HepG2 (cell line): Measurements from ENCODE around the gene RTN1. TPM values are rescaled to one million over a fixed set of nuclear protein-coding genes. Genes with fewer than 3 reads are reported as not detected.

ENCODE experiments used
- ATAC-seq: fragments of 200-7000 bp; cut with Tn5 transposase; 3 replicates; pipeline ENCODE4 v1.9.1; 2020; ENCODE audit warnings: mild to moderate bottlenecking, moderate library complexity
- BruUV-seq: library from RNA; stranded (reverse); fragments of 400-500 nt; replicated peaks from 2 replicates; lab custom pipeline; 2021; lab: Mats Ljungman, UMichigan
- CTCF ChIA-PET: fragments of 300-600 bp; formaldehyde crosslinking; extraction: SDS; loops from one replicate; lab custom pipeline; 2021; ENCODE audit warnings: low total read pairs, inconsistent platforms, low intra/inter-chr PET ratio; lab: Yijun Ruan, JAX
- POLR2A ChIA-PET: fragments of 350-600 bp; sonication (Branson Sonifier 250); formaldehyde crosslinking; loops from one replicate; lab custom pipeline; 2020; ENCODE audit warnings: antibody characterized with exemption, inconsistent platforms; lab: Yijun Ruan, JAX
- DNase-seq: peaks from one replicate; pipeline ENCODE4 v3.0.0-alpha.2; 2015; ENCODE audit warnings: low spot score
- FAIRE-seq: peaks from 3 replicates; lab custom pipeline; 2011; peaks lifted over from hg19 to GRCh38; lab: Jason Lieb, UNC
- H2AFZ ChIP-seq: one replicate; pipeline ENCODE4 v1.6.1; 2011; ENCODE audit warnings: low read length, inconsistent platforms
- H3K27ac ChIP-seq: fragments of 300-600 bp; 3 replicates; pipeline ENCODE4 v1.8.0; 2011; ENCODE audit warnings: mixed run types, mild to moderate bottlenecking, mixed read lengths, low read length, inconsistent platforms; ENCODE audit not compliant: insufficient read depth; ENCODE audit errors: extremely low read length
- H3K27me3 ChIP-seq, 2 experiments: fragments of 200-600 bp in 1 of 2; 2 replicates in 1 of 2; 3 replicates in 1 of 2; pipeline versions ENCODE4 v1.6.0 to v1.8.0; 2011; ENCODE audit warnings: low read length in 2 of 2, mild to moderate bottlenecking in 2 of 2, moderate library complexity in 2 of 2, inconsistent platforms in 1 of 2; ENCODE audit not compliant: insufficient read depth in 2 of 2, control insufficient read depth in 1 of 2
- H3K36me3 ChIP-seq, 2 experiments: fragments of 200-600 bp in 1 of 2; replicated peaks in 1 of 2; 2 replicates in 1 of 2; 3 replicates in 1 of 2; pipeline versions ENCODE4 v1.5.1 to v1.8.0; 2011; ENCODE audit warnings: low read length in 2 of 2, inconsistent platforms in 1 of 2; ENCODE audit not compliant: insufficient read depth in 2 of 2, control insufficient read depth in 1 of 2
- H3K4me1 ChIP-seq: 2 replicates; pipeline ENCODE4 v1.5.1; 2012; ENCODE audit warnings: low read length, inconsistent platforms; ENCODE audit not compliant: insufficient read depth
- H3K4me2 ChIP-seq: 2 replicates; pipeline ENCODE4 v1.6.0; 2011; ENCODE audit warnings: low read depth, low read length, inconsistent platforms
- H3K4me3 ChIP-seq, 3 experiments: fragments of 200-600 bp in 1 of 3; sonication (generic), shearing (Covaris generic) in 1 of 3; replicated peaks in 1 of 3; 2 replicates each; pipeline ENCODE4 v1.5.1; 2011 to 2016; ENCODE audit warnings: low read length in 3 of 3, inconsistent platforms in 2 of 3, low read depth in 2 of 3, mild to moderate bottlenecking in 2 of 3, control low read depth in 1 of 3, mixed read lengths in 1 of 3; ENCODE audit not compliant: insufficient read depth in 1 of 3
- H3K79me2 ChIP-seq: one replicate; pipeline ENCODE4 v1.6.1; 2011; ENCODE audit warnings: low read length, inconsistent platforms; ENCODE audit not compliant: insufficient read depth
- H3K9ac ChIP-seq: 2 replicates; pipeline ENCODE4 v1.6.0; 2011; ENCODE audit warnings: mild to moderate bottlenecking, low read depth, low read length, inconsistent platforms; ENCODE audit not compliant: insufficient read depth
- H3K9me3 ChIP-seq: 2 replicates; pipeline ENCODE4 v1.5.1; 2012; ENCODE audit warnings: mild to moderate bottlenecking, low read length
- H4K20me1 ChIP-seq: 2 replicates; pipeline ENCODE4 v1.6.0; 2011; ENCODE audit warnings: inconsistent platforms, mild to moderate bottlenecking, low read length, moderate library complexity; ENCODE audit not compliant: insufficient read depth
- CAMTA2 ChIP-seq: sonication (generic); formaldehyde crosslinking; IDR thresholded peaks from 2 replicates; pipeline ENCODE4 v1.4.0; 2020; ENCODE audit warnings: mild to moderate bottlenecking, missing genetic modification reagents, borderline replicate concordance
- MXI1 ChIP-seq: IDR thresholded peaks from 3 replicates; pipeline ENCODE4 v1.6.1; 2012; ENCODE audit warnings: low read depth, low read length, inconsistent platforms, borderline replicate concordance
- NR2F2 ChIP-seq: IDR thresholded peaks from 2 replicates; pipeline ENCODE4 v1.6.1; 2012; ENCODE audit warnings: low read depth, inconsistent platforms, borderline replicate concordance
- TEAD3 ChIP-seq: optimal IDR thresholded peaks from 2 replicates; pipeline ENCODE3; 2016; ENCODE audit warnings: borderline replicate concordance
- ZFP36L2 ChIP-seq: sonication (generic); formaldehyde crosslinking; IDR thresholded peaks from 2 replicates; pipeline ENCODE4 v1.4.0; 2020; ENCODE audit warnings: missing genetic modification reagents
- ZNF326 ChIP-seq: sonication (generic); formaldehyde crosslinking; IDR thresholded peaks from 2 replicates; pipeline ENCODE4 v1.4.0; 2020; ENCODE audit warnings: missing genetic modification reagents, borderline replicate concordance
- ZNF383 ChIP-seq: sonication (generic); formaldehyde crosslinking; IDR thresholded peaks from 2 replicates; pipeline ENCODE4 v1.4.0; 2020; ENCODE audit warnings: missing genetic modification reagents, mild to moderate bottlenecking, borderline replicate concordance
- WGBS: methylation state at CpG from one replicate; pipeline ENCODE4 v1.1.6; 2017; ENCODE audit warnings: low lambda C conversion rate; 5-methylcytosine and 5-hydroxymethylcytosine counted together
- in situ Hi-C: cut with HindIII; loops from 2 replicates; pipeline ENCODE4 v1.10.0; 2017; ENCODE audit warnings: low pct_unique_long_range_greater_than_20kb; ENCODE audit not compliant: extremely low pct_ligation_motif_present
- intact Hi-C: fragments of 100-400 bp; cut with micrococcal nuclease; formaldehyde crosslinking; loops from one replicate; pipeline ENCODE4 v1.10.0; 2022; ENCODE audit not compliant: unreplicated experiment
- polyA plus RNA-seq, 8 experiments: library from polyadenylated mRNA; depleted of rRNA in 3 of 8; stranded (reverse) in 7 of 8; unstranded in 1 of 8; fragments of >200 nt; fragmentation: Illumina TruSeq in 4 of 8; extraction: Trizol in 4 of 8; gene quantifications; 2 replicates each; pipeline versions ENCODE4 v1.2.1 to v1.2.3, GENCODE V29; 2011 to 2016; ENCODE audit warnings: low read depth in 4 of 8, missing spikeins in 1 of 8, mixed read lengths in 1 of 8; ENCODE audit not compliant: insufficient read depth in 1 of 8
- total RNA-seq, 5 experiments: library from RNA; depleted of rRNA; stranded (reverse); fragments of >200 nt; fragmentation: Illumina TruSeq; extraction: Trizol; gene quantifications; 2 replicates each; pipeline ENCODE4 v1.2.3, GENCODE V29; 2016; ENCODE audit warnings: low read depth in 1 of 5
- TF ChIP-seq, protein P1 (sequence below): sonication (generic); formaldehyde crosslinking; IDR thresholded peaks from 2 replicates; pipeline ENCODE4 v1.5.1; 2020; ENCODE audit warnings: mild to moderate bottlenecking, moderate library complexity, missing genetic modification reagents
- TF ChIP-seq, protein P2 (sequence below): sonication (generic); formaldehyde crosslinking; IDR thresholded peaks from 2 replicates; pipeline ENCODE4 v1.5.1; 2020; ENCODE audit warnings: mild to moderate bottlenecking, missing genetic modification reagents

The RTN1 gene
- total and polyA plus RNA-seq, 2 of the 13 experiments (the other 11 are each of a cell fraction or from before 2014, with no cell fraction given), result 0.04 to 0.18 TPM

DNA sequence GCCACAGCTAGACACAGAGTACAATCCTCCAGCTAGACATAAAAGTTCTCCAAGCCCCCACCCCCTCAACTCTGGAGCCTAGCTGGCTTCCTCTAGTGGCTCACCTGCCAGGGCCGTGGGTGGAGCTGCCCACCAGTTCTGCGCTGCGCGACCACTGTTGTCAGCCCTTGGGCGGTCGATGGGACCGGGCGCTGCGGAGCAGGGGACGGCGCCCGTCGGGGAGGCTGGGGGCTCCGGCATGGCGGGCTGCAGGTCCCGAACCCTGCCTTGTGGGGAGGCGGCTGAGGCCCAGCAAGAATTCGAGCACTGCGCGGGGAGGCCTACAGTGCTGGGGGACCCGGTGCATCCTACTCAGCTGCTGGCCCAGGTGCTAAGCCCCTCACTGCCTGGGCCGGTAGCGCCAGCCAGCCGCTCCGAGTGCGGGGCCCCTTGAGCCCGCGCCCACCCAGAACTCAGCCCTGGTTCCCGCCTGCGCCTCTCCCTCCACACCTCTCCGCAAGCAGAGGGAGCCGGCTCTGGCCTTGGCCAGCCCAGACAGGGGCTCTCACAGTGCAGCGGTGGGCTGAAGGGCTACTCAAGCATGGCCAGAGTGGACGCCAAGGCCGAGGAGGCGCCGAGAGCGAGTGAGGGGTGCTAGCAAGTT, 51.0 kb downstream of the RTN1 start:
- CTCF ChIA-PET, result no interaction called here
- BruUV-seq, result no TSS peak
- DNase-seq, result no peak
- Histone ChIP-seq H3K79me2 (no peaks in the 10 kb centered on the region), H3K4me2 (no peak overlapping the region), H3K9me3 (no peaks in the 10 kb centered on the region), H3K4me3 (no peak overlapping the region), H4K20me1 (no peaks in the 10 kb centered on the region), H3K9ac (no peak overlapping the region), H3K27me3 (no peaks in the 10 kb centered on the region), H3K36me3 (no peaks in the 10 kb centered on the region), H3K27ac (no peak overlapping the region), H3K4me1 (no peaks in the 10 kb centered on the region), H2AFZ (no peak overlapping the region)
- POLR2A ChIA-PET, result no interaction called here
- 89% methylated on average over 11 of the region's 38 CpGs for WGBS
- TF ChIP-seq ZNF383 (CRISPR knock-in tag) (no peak), ZNF326 (CRISPR knock-in tag) (no peak), MXI1 (no peak)
- TF ChIP-seq, protein P1, sequence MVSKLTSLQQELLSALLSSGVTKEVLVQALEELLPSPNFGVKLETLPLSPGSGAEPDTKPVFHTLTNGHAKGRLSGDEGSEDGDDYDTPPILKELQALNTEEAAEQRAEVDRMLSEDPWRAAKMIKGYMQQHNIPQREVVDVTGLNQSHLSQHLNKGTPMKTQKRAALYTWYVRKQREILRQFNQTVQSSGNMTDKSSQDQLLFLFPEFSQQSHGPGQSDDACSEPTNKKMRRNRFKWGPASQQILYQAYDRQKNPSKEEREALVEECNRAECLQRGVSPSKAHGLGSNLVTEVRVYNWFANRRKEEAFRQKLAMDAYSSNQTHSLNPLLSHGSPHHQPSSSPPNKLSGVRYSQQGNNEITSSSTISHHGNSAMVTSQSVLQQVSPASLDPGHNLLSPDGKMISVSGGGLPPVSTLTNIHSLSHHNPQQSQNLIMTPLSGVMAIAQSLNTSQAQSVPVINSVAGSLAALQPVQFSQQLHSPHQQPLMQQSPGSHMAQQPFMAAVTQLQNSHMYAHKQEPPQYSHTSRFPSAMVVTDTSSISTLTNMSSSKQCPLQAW, result no peak
- ATAC-seq, result no peak
- in situ Hi-C loops, result no loop called here
- intact Hi-C loops, result no loop called here
- no peak for FAIRE-seq

DNA sequence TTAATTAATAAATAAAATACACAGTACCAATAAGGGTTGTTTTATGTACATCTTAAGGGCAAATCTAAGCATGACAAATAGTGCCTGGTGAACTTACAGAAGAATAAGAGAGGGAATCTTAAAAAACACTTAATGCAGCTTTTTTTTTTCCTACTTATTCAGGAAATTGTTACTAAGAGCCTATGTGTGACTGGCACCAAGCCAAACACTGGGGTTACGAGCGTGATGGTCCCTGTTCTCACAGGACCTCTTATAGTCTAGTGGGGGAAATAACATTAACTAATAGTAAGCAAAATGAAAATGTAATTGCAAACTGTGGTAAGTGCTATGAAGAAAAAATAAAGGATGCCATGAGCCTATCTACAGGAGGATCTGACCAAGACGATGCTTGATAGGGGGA, 53.6 kb downstream of the RTN1 start:
- Histone ChIP-seq H2AFZ (no peak overlapping the region), H3K27ac (no peak overlapping the region), H4K20me1 (no peaks in the 10 kb centered on the region; the same call in 1 of the 2 replicates), H3K27me3 (no peaks in the 10 kb centered on the region), H3K4me2 (no peak overlapping the region), H3K4me1 (no peaks in the 10 kb centered on the region), H3K9me3 (no peaks in the 10 kb centered on the region), H3K36me3 (no peaks in the 10 kb centered on the region), H3K79me2 (no peaks in the 10 kb centered on the region), H3K9ac (no peak overlapping the region), H3K4me3 (no peak overlapping the region)
- POLR2A ChIA-PET, result no interaction called here
- CTCF ChIA-PET, result no interaction called here
- BruUV-seq, result no TSS peak
- WGBS, result 3% methylated on average over 3 of the region's 3 CpGs
- no peak for DNase-seq
- no peak for FAIRE-seq
- TF ChIP-seq CAMTA2 (CRISPR knock-in tag), result no peak
- no peak for TF ChIP-seq NR2F2
- no peak for TF ChIP-seq ZFP36L2 (CRISPR knock-in tag)
- TF ChIP-seq, protein P2, sequence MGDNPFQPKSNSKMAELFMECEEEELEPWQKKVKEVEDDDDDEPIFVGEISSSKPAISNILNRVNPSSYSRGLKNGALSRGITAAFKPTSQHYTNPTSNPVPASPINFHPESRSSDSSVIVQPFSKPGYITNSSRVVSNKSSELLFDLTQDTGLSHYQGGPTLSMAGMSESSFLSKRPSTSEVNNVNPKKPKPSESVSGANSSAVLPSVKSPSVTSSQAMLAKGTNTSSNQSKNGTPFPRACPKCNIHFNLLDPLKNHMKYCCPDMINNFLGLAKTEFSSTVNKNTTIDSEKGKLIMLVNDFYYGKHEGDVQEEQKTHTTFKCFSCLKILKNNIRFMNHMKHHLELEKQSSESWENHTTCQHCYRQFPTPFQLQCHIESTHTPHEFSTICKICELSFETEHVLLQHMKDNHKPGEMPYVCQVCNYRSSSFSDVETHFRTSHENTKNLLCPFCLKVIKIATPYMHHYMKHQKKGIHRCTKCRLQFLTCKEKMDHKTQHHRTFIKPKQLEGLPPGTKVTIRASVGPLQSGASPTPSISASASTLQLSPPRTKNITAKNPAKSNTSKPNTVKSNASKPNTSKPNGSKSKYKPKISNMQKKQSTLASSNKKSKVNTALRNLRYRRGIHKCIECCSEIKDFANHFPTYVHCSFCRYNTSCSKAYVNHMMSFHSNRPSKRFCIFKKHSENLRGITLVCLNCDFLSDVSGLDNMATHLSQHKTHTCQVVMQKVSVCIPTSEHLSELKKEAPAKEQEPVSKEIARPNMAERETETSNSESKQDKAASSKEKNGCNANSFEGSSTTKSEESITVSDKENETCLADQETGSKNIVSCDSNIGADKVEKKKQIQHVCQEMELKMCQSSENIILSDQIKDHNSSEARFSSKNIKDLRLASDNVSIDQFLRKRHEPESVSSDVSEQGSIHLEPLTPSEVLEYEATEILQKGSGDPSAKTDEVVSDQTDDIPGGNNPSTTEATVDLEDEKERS (CRISPR knock-in tag), result no peak
- no peak for TF ChIP-seq TEAD3
- in situ Hi-C loops (no loop called here), intact Hi-C loops (no loop called here)
- no peak for ATAC-seq
